Duodenal mucosa (tissue), 2 donors: ENCODE results near the gene H2BK1.

Experiments
- H3K27ac ChIP-seq: one replicate; pipeline ENCODE4 v1.7.0; 2013; ENCODE audit warnings: low read depth, low read length
- H3K27me3 ChIP-seq, 2 donors: one replicate each; pipeline ENCODE4 v1.7.0; 2013; ENCODE audit warnings: low read length in 2 of 2, control low read depth in 1 of 2; ENCODE audit not compliant: insufficient read depth in 2 of 2, control insufficient read depth in 1 of 2
- H3K36me3 ChIP-seq, 2 donors: one replicate each; pipeline ENCODE4 v1.7.0; 2013; ENCODE audit warnings: low read length in 2 of 2, control low read depth in 1 of 2; ENCODE audit not compliant: insufficient read depth in 2 of 2, control insufficient read depth in 1 of 2
- H3K4me1 ChIP-seq, 2 donors: one replicate each; pipeline ENCODE4 v1.7.0; 2013; ENCODE audit warnings: low read length in 2 of 2, control low read depth in 1 of 2; ENCODE audit not compliant: insufficient read depth in 2 of 2, control insufficient read depth in 1 of 2
- H3K4me3 ChIP-seq, 2 donors: one replicate each; pipeline ENCODE4 v1.7.0; 2013; ENCODE audit warnings: low read length in 2 of 2, low read depth in 1 of 2
- H3K9ac ChIP-seq, 2 donors: one replicate each; pipeline ENCODE4 v1.7.0; 2013; ENCODE audit warnings: low read length in 2 of 2, low read depth in 1 of 2
- H3K9me3 ChIP-seq, 2 donors: one replicate each; pipeline ENCODE4 v1.7.0; 2013; ENCODE audit warnings: low read length in 2 of 2, control low read depth in 1 of 2; ENCODE audit not compliant: control insufficient read depth in 1 of 2

H2BK1 gene

DNA sequence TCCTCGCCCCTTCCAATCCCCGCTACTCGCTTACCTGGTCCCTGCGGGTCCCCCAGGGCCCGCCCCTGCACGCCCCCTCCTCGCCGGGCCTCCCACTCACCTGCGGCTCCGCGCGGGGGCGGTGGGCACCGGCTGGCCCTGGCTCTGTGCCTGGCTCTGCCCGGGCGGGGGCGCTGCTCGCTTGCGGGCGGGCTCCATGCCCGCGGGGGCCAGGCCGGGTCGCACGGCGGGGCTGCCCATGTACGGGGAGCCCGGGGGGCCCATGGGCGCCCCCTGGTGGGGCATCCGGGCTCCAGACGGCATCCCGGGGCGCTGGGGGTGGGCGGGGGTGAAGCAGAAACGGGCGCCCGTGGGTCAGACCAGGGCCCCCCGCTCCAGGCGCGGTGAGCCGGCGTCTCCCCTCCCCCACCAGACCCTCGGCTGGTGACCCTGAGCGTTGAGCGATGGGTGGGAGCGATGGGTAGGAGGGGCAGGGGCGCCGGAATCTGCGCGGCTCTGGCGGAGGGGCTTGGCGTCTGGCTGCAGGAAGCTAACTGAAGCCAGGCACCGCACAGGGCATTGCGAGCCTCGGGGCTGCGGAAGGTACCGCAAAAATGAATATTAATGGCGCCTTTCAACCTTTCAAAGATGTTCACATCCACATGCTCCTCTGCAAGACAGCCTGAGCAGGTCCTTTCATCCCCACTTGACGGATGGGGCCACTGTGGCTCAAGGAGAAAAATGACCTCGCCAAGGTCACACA lies 35.2 kb upstream of the H2BK1 start:
- H3K9me3 ChIP-seq, result no peaks in the 10 kb centered on the region
- H3K9ac ChIP-seq, result no peak overlapping the region
- H3K4me1 ChIP-seq, result peaks cover 33 to 40% of the 10 kb centered on the region in 2 donors
- no peak overlapping the region for H3K27ac ChIP-seq
- H3K4me3 ChIP-seq, result peak overlapping the region; percentile 36
- H3K27me3 ChIP-seq, result peaks cover 34 to 49% of the 10 kb centered on the region in 2 donors
- no peaks in the 10 kb centered on the region for H3K36me3 ChIP-seq

DNA sequence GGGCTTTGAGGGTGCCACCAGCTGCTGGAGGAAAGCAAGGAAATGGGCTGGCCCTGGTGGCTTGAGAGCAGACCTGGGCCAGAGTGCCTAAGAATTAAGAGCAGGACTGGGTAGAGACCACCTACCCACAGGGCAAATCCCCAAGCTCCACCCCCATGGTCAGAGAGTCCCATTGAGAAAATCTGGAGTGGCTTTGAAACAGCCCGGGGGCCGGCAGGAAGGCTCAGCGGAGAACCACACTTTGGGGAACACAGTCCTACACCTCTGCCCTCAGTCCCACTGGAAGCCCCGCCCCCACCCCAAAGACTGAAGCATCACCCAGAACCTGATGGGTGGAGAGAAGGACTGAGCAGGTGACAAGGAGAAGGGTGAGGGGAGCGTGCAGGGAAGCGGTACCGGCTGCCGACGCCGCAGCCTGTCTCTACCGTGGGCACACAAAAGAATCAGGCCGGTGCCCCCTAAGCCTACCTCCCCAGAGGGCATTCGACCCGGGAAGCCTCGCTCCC lies 34.6 kb upstream of the H2BK1 start:
- Histone ChIP-seq H3K27ac (no peak overlapping the region), H3K4me1 (peaks cover 32 to 35% of the 10 kb centered on the region in 2 donors), H3K27me3 (peaks cover 31 to 43% of the 10 kb centered on the region in 2 donors), H3K9ac (no peak overlapping the region), H3K4me3 (peak overlapping the region; percentile 36), H3K36me3 (no peaks in the 10 kb centered on the region), H3K9me3 (no peaks in the 10 kb centered on the region)

DNA sequence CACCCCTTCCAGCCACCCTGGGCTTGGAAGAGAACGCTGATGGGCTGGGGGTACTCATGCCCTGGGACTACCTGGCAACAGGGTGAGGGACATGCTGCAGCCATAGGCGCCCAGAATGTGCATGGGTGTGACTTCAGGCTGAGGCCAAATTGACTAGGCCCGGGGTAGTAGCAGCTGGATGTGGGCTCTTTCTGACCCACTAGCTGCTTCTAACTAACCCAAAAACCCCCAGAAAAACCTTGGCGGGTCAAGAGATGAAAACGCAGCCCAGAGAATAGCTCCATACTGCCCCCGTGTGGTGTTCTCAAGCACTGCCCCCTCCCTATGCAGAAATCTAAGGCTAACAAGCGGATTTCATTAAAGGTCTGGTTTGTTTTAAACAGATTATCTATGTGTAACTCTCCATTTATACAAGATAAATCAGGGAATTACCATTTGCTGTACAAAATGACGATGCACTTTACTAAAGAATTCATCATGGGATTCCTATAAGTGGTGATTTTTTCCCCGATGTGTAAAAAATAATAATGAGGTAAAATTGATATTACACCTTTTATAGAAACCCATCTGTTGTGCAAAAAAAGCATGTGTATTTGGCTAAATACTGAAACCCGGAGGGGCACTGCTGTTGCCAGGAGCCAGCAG lies 34.0 kb upstream of the H2BK1 start:
- H3K9ac ChIP-seq, result no peak overlapping the region

DNA sequence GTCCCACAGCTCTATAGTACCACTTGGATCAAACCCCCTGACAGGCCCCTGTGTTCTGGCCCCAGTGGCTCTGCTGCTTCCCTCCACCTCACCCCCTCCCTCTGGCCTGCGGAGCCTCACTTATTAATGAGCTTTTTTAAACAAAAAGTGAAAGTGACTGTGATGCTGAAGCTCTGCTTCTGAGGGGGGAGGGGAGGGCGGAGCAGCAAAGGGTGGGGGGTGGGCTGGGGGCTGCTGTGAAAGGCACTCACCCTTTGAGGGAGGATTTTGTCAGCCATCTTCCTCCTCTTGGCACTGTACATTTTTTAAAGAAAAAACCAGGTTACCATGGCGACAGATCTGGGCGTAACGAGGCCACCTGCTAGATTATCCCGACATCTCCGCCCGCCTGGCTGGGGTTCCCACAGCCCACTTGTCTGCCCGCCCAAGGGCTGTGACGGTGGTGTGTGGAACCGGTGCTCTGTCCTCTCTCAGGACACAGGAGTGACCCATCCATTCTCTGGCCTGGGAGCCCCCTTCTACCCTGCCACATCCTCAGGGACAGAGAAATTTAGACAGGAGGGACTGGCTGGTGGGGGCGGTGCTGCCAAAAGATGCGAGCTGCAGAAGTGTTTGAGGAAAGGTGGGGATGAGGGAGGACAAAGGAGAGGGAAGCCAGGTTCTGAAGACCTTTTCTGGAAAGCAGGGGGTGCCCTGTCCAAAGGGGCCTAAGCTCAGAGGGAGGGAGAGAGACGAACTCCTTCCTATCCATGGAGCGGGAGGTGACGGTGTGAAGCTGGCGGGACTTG lies 33.3 kb upstream of the H2BK1 start:
- H3K9me3 ChIP-seq, result no peaks in the 10 kb centered on the region
- H3K27me3 ChIP-seq, result peaks cover 31 to 41% of the 10 kb centered on the region in 2 donors
- H3K36me3 ChIP-seq, result peaks cover 5 to 9% of the 10 kb centered on the region in 2 donors
- peak overlapping the region; percentile 25 to 61 for H3K4me3 ChIP-seq
- H3K9ac ChIP-seq, result peak overlapping the region in 1 of 2 donors; percentile 32
- no peak overlapping the region for H3K27ac ChIP-seq
- peaks cover 27 to 29% of the 10 kb centered on the region in 2 donors for H3K4me1 ChIP-seq

More for the DNA sequence above, 34.0 kb upstream of the H2BK1 start:
- Histone ChIP-seq H3K27me3 (peaks cover 31 to 41% of the 10 kb centered on the region in 2 donors), H3K27ac (no peak overlapping the region), H3K9me3 (no peaks in the 10 kb centered on the region), H3K4me3 (peak overlapping the region; percentile 25 to 61), H3K36me3 (peaks cover 2 to 3% of the 10 kb centered on the region in 2 donors), H3K4me1 (peaks cover 29 to 30% of the 10 kb centered on the region in 2 donors)

DNA sequence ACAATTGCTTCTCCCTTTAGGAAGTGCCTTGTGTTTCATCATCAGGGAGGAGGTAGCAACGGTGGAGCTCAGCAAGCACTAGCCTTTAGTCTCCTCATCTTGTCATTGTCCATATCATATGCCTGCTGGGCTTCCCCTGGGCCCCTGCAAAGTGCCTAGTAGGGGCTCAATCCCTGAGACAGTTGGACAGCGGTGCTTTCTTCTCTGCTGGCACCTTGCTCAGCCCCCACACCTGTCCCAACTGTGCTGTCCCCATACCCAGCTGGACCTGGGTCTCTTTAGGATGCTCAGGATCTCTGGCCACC lies 32.7 kb upstream of the H2BK1 start:
- Histone ChIP-seq H3K27me3 (peaks cover 31 to 41% of the 10 kb centered on the region in 2 donors), H3K9me3 (no peaks in the 10 kb centered on the region), H3K27ac (no peak overlapping the region), H3K4me1 (peaks cover 27% of the 10 kb centered on the region in 2 donors), H3K4me3 (peak overlapping the region; percentile 8 to 61), H3K9ac (no peak overlapping the region), H3K36me3 (peaks cover 5 to 15% of the 10 kb centered on the region in 2 donors)

DNA sequence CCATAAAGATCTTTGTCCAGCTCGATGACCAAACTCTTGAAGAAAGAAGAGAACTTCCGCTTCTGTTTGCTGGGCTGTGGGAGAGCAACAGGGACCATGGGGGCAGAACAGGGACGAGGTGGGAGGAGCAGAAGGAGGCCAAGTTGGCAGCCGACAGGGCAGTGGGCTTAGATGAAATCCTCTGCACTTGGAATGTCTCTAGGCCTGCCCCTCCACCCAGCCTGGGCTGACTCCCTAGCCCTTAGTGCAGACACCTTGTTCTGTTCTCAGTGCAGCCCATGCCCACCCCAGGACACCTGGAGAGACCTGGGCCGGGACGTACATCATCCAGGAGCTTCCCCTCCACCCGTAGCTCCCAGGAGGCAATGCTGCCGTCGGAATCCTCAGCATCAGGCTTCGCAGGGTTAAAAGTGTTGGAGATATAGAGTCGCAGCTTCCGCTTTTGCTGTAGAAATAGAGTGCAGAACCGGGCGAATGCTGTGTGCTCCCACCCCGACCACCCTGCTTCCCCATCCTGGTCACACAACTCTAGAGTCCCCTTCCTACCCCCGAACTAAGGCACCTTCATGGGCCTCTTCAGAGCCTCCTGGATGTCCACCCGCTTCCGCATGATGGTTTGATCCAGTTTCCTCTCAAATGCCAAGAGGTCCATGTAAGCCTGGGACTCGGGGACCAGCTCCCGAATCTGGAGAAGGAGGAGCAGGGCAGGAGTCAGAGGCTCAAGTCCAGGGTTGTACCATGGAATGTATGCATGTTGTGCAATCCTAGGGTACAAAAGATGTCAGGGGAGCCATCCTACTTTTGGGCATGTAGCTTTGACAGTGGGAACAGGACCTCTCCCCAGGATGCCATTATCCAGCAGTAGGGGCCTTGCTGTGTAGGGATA lies 32.1 kb upstream of the H2BK1 start:
- no peak overlapping the region for H3K9ac ChIP-seq
- H3K27ac ChIP-seq, result no peak overlapping the region
- H3K36me3 ChIP-seq, result peaks cover 9 to 21% of the 10 kb centered on the region in 2 donors
- peaks cover 23% of the 10 kb centered on the region in 2 donors for H3K4me1 ChIP-seq
- H3K27me3 ChIP-seq, result peaks cover 27 to 35% of the 10 kb centered on the region in 2 donors
- H3K9me3 ChIP-seq, result no peaks in the 10 kb centered on the region
- H3K4me3 ChIP-seq, result no peak overlapping the region

DNA sequence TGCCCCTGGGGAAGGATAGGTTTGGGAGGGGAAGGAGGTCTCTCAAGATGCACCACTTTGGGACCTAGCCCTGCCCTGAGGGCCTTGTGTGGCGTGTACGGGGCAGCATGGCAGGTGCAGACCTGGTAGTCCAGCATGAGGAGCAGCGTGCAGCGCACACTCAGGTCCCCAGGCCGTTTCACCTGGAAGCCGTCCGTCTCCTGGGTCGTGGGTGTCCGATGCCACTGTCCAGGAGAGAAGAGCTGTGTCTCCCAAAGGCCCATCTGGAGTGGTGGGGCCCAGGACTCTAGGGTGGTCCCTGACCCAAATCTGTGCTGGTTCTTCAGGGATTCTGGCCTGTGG lies 31.4 kb upstream of the H2BK1 start:
- H3K9me3 ChIP-seq, result no peaks in the 10 kb centered on the region
- H3K9ac ChIP-seq, result no peak overlapping the region
- no peak overlapping the region for H3K27ac ChIP-seq
- H3K4me1 ChIP-seq, result peaks cover 20 to 23% of the 10 kb centered on the region in 2 donors
- H3K36me3 ChIP-seq, result peaks cover 11 to 27% of the 10 kb centered on the region in 2 donors
- H3K27me3 ChIP-seq, result peaks cover 20 to 28% of the 10 kb centered on the region in 2 donors
- no peak overlapping the region for H3K4me3 ChIP-seq

DNA sequence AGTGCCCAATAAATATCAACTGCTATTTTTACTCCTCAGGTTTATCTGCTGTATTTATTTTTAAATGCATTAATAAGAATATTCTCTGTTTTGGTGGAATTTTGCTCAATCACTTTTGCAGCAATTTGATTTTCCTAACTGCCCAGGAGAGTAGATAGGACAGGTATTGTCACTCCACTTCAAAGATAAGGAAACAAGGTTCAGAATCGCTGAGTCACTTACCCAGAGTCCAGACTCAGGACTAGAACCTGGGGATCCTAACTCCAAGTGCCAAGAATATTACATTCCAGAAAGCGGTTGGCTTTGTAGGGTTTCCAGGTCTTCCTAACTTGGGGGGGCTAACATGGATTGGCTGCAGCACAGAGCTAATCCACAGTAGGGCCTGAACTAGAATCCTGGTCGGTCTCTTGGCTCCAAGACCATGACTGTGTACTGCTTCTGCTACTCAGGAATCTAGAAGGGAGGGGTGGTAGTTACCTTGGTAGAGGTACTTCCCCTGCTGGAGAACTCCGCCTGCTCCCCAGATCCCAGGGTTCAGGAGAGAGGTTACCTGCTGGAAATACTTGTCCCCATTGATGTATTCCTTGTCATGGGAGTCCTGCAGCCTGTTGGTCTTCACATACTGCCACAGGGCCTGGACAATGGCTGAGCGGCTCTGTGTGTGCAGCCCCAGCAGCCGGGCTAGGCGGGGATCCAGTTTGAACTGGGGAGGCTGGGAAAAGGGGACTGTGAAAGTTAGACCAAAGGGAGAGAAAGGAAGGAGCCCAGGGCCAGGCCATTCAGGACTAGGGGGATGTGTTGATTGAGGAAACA lies 30.9 kb upstream of the H2BK1 start:
- Histone ChIP-seq H3K4me3 (no peak overlapping the region), H3K9me3 (no peaks in the 10 kb centered on the region), H3K9ac (no peak overlapping the region), H3K27ac (no peak overlapping the region), H3K4me1 (peaks cover 20 to 23% of the 10 kb centered on the region in 2 donors), H3K36me3 (peaks cover 13 to 32% of the 10 kb centered on the region in 2 donors), H3K27me3 (peaks cover 15 to 23% of the 10 kb centered on the region in 2 donors)

DNA sequence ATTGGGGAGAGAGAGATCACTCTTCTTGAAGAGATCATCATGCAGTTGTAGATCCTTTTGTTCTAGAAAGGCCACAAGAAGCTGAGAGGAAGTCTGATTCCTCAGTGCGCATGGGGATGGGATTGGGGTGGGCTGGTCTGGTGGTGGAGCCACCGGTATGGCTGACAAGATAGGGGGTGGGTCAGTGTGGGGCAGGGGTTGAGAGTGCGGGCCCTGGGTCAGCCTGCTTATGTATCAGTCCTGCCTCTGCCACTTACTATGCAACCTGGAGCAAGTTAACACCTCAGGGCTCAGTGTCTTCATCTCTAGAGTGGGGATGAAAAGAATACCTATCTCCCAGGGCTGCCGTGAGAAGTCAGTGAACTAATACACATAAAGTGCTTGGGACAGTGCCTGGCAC lies 30.2 kb upstream of the H2BK1 start:
- no peak overlapping the region for H3K4me3 ChIP-seq
- no peak overlapping the region for H3K9ac ChIP-seq
- peaks cover 9 to 17% of the 10 kb centered on the region in 2 donors for H3K27me3 ChIP-seq
- H3K27ac ChIP-seq, result no peak overlapping the region
- H3K4me1 ChIP-seq, result peaks cover 20 to 23% of the 10 kb centered on the region in 2 donors
- no peaks in the 10 kb centered on the region for H3K9me3 ChIP-seq
- peaks cover 14 to 37% of the 10 kb centered on the region in 2 donors for H3K36me3 ChIP-seq
